ENCODE measurements around the gene LRRC7.

LRRC7 gene

DNA sequence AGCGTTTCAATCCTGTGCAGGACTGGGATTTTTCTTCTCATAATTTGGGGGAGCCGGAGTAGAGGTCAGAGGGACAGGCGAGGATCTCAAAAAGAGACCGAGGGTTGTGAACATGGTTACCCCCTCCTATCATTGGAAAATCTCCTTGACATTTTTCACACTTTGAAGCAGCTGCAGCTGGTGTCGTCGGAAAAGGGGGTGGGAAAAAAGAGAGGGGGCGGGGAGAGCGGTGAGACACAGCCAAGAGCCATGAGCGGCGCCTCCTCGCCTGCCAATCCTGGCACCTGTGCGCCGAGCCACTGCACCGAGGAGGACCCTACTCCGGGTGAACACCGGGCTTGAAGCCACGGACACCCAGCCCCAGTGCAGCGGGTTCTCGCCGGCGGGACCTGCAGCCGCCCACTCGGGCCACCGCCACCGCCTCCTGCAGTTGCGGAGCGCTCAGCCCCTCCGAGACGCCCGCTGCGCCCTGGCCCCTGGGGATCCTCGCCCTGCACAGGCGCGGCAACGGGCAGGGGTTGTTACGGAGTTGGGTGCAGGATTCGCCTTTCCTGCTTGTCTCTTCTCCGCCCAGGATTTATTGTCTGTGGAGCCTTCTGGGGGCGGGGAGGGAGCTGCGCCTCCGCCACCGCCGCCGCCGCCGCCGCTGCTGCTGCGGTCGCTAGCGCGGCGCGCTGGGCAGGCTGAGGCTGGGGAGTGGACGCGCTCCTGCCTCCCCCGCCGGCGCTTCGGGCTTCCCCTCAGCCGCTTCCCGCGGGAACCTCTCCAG lies at the start of gene LRRC7:
Gene LRRC7 (plus strand): TSS at position 271 of the 769 bp plus-strand sequence. CDS start 718 bp downstream, outside the sequence.
- H3K36me3 ChIP-seq (ENCODE audit: insufficient read depth, low read length), result no peaks in the 10 kb centered on the region
- no peaks in the 10 kb centered on the region for H3K9me3 ChIP-seq (ENCODE audit: control insufficient read depth, insufficient read depth, low read length)
- H3K4me1 ChIP-seq (ENCODE audit: insufficient read depth, low read length), result no peaks in the 10 kb centered on the region
- peak within 1 kb of the TSS; percentile 57; the same call in 1 of the 2 replicates for H3K9ac ChIP-seq (ENCODE audit: low read depth, low read length)

GRCh38 chr1:69519006-69519405 lies 48.7 kb upstream of the LRRC7 start:
- Histone ChIP-seq H3K9ac (ENCODE audit: low read depth, low read length) (no peak overlapping the region), H3K36me3 (ENCODE audit: insufficient read depth, low read length) (no peaks in the 10 kb centered on the region), H3K9me3 (ENCODE audit: control insufficient read depth, insufficient read depth, low read length) (no peaks in the 10 kb centered on the region), H3K4me1 (ENCODE audit: insufficient read depth, low read length) (no peaks in the 10 kb centered on the region)

DNA sequence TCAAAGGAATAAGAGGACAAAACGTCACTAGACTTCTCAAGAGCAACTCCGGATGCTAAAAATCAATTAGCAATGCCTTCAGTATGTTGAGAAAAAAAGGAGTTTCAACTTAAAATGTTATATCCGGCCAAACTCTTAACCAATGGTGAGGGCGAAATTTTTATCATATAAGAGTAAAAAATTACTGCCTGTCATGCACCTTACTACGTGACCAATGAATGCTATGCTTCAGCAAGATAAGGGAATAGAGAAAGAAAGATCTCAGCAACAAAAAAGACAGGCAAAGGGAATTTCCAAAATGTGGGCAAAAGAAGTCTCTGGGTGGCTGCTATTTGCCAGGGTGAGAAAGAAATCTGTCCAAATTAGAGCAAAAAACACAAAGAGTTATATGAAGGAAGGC lies 47.4 kb upstream of the LRRC7 start:
- no peaks in the 10 kb centered on the region for H3K4me1 ChIP-seq (ENCODE audit: insufficient read depth, low read length)
- no peaks in the 10 kb centered on the region for H3K9me3 ChIP-seq (ENCODE audit: control insufficient read depth, insufficient read depth, low read length)
- H3K9ac ChIP-seq (ENCODE audit: low read depth, low read length), result no peak overlapping the region
- no peaks in the 10 kb centered on the region for H3K36me3 ChIP-seq (ENCODE audit: insufficient read depth, low read length)

- Histone ChIP-seq H3K9me3 (ENCODE audit: control insufficient read depth, insufficient read depth, low read length) (no peaks in the 10 kb centered on the region), H3K36me3 (ENCODE audit: insufficient read depth, low read length) (no peaks in the 10 kb centered on the region), H3K4me1 (ENCODE audit: insufficient read depth, low read length) (no peaks in the 10 kb centered on the region), H3K9ac (ENCODE audit: low read depth, low read length) (no peak overlapping the region)
These were observed 44.7 kb upstream of the LRRC7 start for GRCh38 chr1:69523032-69523431.

GRCh38 chr1:69523461-69523860 lies 44.3 kb upstream of the LRRC7 start:
- Histone ChIP-seq H3K4me1 (ENCODE audit: insufficient read depth, low read length) (no peaks in the 10 kb centered on the region), H3K36me3 (ENCODE audit: insufficient read depth, low read length) (no peaks in the 10 kb centered on the region), H3K9me3 (ENCODE audit: control insufficient read depth, insufficient read depth, low read length) (no peaks in the 10 kb centered on the region), H3K9ac (ENCODE audit: low read depth, low read length) (no peak overlapping the region)

DNA sequence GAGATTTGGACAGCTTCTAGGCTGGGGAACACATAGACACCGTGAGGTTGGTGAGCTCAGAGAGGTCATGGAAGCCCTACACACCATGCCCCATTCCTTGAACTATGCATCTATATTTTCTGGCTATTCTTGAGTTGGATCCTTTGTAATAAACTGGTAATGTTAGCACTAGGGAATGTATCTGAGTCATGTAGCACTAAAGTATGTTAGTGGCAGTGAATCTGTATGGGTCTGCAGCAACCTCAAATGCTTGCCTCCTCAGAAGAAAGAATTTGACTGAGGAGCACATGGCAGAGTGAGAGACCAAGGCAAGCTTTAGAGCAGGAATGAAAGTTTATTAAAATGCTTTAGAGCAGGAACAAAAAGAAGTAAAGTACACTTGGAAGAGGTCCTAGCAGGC lies 43.7 kb upstream of the LRRC7 start:
- no peaks in the 10 kb centered on the region for H3K36me3 ChIP-seq (ENCODE audit: insufficient read depth, low read length)
- no peak overlapping the region for H3K9ac ChIP-seq (ENCODE audit: low read depth, low read length)
- H3K4me1 ChIP-seq (ENCODE audit: insufficient read depth, low read length), result no peaks in the 10 kb centered on the region
- no peaks in the 10 kb centered on the region for H3K9me3 ChIP-seq (ENCODE audit: control insufficient read depth, insufficient read depth, low read length)

DNA sequence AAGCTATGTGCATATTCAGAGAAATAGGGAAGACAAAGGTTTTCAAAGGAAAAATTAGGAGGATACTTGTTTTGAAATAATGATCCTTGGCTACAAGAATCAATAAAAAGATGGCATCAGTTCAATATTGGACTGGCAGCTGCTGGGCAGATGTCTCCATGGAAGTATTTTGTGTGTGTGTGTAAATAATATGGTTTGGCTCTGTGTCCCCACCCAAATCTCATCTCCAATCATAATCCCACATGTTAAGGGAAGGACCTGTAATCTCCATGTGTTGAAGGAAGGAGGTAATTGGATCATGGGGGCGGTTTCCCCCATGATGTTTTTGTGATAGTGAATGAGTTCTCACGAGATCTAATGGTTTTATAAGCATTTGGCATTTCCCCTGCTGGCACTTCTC lies 40.4 kb upstream of the LRRC7 start:
- Histone ChIP-seq H3K36me3 (ENCODE audit: insufficient read depth, low read length) (no peaks in the 10 kb centered on the region), H3K9me3 (ENCODE audit: control insufficient read depth, insufficient read depth, low read length) (no peaks in the 10 kb centered on the region), H3K4me1 (ENCODE audit: insufficient read depth, low read length) (no peaks in the 10 kb centered on the region), H3K9ac (ENCODE audit: low read depth, low read length) (no peak overlapping the region)

DNA sequence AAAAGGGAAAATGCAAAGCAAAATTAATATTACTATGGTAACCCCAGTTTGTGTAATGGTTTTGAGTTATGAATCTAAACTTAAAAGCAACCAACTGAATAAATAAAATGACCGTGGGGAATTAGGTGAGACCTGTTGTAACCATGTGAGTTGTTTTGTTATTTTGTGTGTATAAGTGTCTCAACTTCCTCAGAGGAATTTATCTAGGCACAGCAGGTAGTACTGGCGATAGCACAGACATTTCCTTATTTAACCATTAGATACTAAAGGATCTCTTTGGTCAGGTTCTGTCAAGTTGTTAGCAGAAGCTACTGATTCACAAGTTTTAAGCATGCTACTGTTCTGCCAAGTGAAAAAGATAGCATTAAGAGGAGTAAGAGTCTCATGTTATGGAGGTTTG lies 39.3 kb upstream of the LRRC7 start:
- Histone ChIP-seq H3K36me3 (ENCODE audit: insufficient read depth, low read length) (no peaks in the 10 kb centered on the region), H3K4me1 (ENCODE audit: insufficient read depth, low read length) (no peaks in the 10 kb centered on the region), H3K9me3 (ENCODE audit: control insufficient read depth, insufficient read depth, low read length) (no peaks in the 10 kb centered on the region), H3K9ac (ENCODE audit: low read depth, low read length) (no peak overlapping the region)

DNA sequence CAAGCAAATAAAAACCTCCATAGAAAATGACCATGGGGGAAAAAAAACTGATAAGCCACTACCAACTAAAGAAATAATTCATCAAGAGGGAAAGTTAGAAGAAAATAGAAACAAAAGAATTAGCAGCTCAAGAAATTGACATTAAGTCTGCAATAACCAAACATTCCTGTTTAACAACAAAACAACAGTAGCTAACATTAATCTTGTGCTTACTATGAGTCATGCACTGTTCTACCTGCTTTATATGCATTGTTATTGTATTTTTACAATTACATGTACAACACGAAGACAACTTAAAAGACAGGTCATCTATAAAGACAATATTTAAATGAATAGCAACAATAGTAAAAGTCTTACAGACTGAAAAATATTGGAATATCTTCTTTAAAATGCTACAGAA lies 34.4 kb upstream of the LRRC7 start:
- H3K9ac ChIP-seq (ENCODE audit: low read depth, low read length), result no peak overlapping the region
- no peaks in the 10 kb centered on the region for H3K36me3 ChIP-seq (ENCODE audit: insufficient read depth, low read length)
- H3K4me1 ChIP-seq (ENCODE audit: insufficient read depth, low read length), result no peaks in the 10 kb centered on the region
- no peaks in the 10 kb centered on the region for H3K9me3 ChIP-seq (ENCODE audit: control insufficient read depth, insufficient read depth, low read length)

GRCh38 chr1:69534829-69535228 lies 32.9 kb upstream of the LRRC7 start:
- Histone ChIP-seq H3K9ac (ENCODE audit: low read depth, low read length) (no peak overlapping the region), H3K9me3 (ENCODE audit: control insufficient read depth, insufficient read depth, low read length) (no peaks in the 10 kb centered on the region), H3K36me3 (ENCODE audit: insufficient read depth, low read length) (no peaks in the 10 kb centered on the region), H3K4me1 (ENCODE audit: insufficient read depth, low read length) (no peaks in the 10 kb centered on the region)

DNA sequence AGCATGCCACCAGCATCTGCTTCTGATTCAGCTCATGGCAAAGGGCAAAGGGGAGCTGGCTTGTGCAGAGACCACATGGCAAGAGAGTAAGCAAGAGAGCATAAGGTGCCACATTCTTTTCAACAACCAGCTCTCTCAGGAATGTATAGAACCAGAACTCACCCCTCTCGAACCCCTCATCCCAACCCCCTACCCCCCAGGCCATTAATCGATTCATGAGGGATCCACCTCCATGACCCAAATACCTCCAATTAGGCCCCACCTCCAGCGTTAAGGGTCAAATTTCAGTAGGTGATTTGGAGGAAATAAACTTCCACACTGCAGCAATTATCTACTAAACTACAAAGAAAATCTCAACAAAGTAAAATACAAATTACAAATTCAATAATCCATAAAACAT lies 32.2 kb upstream of the LRRC7 start:
- H3K36me3 ChIP-seq (ENCODE audit: insufficient read depth, low read length), result no peaks in the 10 kb centered on the region
- H3K9ac ChIP-seq (ENCODE audit: low read depth, low read length), result no peak overlapping the region
- H3K9me3 ChIP-seq (ENCODE audit: control insufficient read depth, insufficient read depth, low read length), result no peaks in the 10 kb centered on the region
- no peaks in the 10 kb centered on the region for H3K4me1 ChIP-seq (ENCODE audit: insufficient read depth, low read length)

GRCh38 chr1:69540052-69540451 lies 27.7 kb upstream of the LRRC7 start:
- Histone ChIP-seq H3K9me3 (ENCODE audit: control insufficient read depth, insufficient read depth, low read length) (no peaks in the 10 kb centered on the region), H3K36me3 (ENCODE audit: insufficient read depth, low read length) (no peaks in the 10 kb centered on the region), H3K4me1 (ENCODE audit: insufficient read depth, low read length) (no peaks in the 10 kb centered on the region), H3K9ac (ENCODE audit: low read depth, low read length) (no peak overlapping the region)

DNA sequence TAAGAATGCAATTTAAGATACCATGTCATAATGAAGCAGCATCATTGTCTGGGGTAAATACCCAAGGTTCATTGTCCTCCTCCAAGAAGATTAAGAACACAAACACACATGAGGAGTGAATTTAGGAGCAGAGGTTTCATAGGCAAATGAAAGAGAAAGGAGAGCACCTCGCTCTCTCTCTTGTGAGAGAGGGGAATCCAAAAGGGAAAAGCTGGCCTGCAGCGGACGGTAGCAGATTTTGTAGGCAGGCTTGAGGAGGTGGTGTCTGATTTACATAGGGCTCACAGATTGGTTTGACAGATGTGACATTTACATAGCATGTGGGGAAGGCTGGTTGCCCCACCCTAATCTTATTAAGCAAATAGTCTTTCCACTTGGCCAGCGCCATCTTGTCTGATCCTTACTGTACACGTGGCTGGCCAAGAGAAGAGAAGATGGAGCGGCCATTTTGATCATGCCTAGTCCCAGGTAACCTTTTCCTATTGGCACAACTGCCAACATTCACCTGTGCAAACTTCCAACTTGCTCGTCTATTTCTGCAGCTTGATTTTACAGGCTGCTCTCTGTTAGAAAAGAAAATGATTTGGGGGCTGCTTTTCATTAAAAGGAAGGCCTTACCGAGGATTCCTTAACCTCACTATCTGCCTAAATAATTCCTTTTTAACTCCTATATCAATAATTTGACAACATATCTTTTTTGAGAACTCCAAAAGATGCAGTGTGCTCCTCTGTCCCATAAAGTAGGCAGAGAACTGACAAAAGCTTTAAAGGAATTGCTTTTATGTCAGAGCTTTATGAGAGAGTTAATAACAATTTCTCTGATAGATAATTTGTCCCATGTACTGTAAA lies 16.0 kb upstream of the LRRC7 start:
- Histone ChIP-seq H3K36me3 (ENCODE audit: insufficient read depth, low read length) (no peaks in the 10 kb centered on the region), H3K9ac (ENCODE audit: low read depth, low read length) (no peak overlapping the region)

DNA sequence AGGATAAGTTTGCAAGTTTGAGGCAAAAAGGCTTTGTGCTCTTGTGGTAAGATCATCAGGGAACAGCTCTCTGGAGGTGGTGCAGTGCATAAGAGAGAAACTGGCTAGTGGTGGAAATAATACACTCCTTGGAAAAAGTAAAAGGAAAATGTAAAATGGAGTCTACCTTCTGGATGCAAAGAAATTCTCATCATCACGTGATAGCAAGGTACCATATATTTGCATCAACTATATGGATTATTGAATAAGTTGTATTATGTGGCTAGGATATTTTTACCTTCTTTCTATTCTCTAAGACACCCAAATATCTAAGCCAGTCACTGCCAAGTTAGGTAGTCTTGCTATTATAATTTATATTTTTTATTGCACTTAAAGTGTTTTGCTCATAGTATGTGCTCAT lies 14.0 kb upstream of the LRRC7 start:
- Histone ChIP-seq H3K9ac (ENCODE audit: low read depth, low read length) (no peak overlapping the region), H3K9me3 (ENCODE audit: control insufficient read depth, insufficient read depth, low read length) (no peaks in the 10 kb centered on the region), H3K4me1 (ENCODE audit: insufficient read depth, low read length) (no peaks in the 10 kb centered on the region), H3K36me3 (ENCODE audit: insufficient read depth, low read length) (no peaks in the 10 kb centered on the region)

More for the DNA sequence above, 16.0 kb upstream of the LRRC7 start:
- Histone ChIP-seq H3K9me3 (ENCODE audit: control insufficient read depth, insufficient read depth, low read length) (no peaks in the 10 kb centered on the region), H3K4me1 (ENCODE audit: insufficient read depth, low read length) (no peaks in the 10 kb centered on the region)
